Measurements from ENCODE around the gene PAM. TPM values are rescaled to one million over a fixed set of nuclear protein-coding genes. Genes with fewer than 3 reads are reported as not detected.

PAM gene
- total RNA-seq (2022) (60.3 and 64.3 TPM in 2 replicates), Bru-seq, nascent RNA (percentile 86 among the genes with signal in this experiment), BruChase-seq, experiment 1, labeled RNA remaining after a 6-hour chase (percentile 70 among the genes with signal in this experiment), BruChase-seq, experiment 2, labeled RNA remaining after a 2-hour chase (percentile 79 among the genes with signal in this experiment)
- long read RNA-seq, full-length matches to known transcripts: 4 of 103 reads
- long read RNA-seq, partial matches to known transcripts: 9 of 103 reads
- long read RNA-seq, other reads (novel, unspliced or antisense): 90 of 103 reads

- POLR2A ChIA-PET: interaction anchor here (0.7 to 5.3 kb wide), 20 partner anchors 8 to 752 kb away, joined by 3 to 43 read pairs (median 4); partner anchors contain the start of genes GIN1 and PPIP5K2
- H3K27ac Mint-ChIP-seq (ENCODE audit: low read depth, unreplicated experiment): peak within 1 kb of the TSS; percentile 88
- TF ChIP-seq, protein P1, sequence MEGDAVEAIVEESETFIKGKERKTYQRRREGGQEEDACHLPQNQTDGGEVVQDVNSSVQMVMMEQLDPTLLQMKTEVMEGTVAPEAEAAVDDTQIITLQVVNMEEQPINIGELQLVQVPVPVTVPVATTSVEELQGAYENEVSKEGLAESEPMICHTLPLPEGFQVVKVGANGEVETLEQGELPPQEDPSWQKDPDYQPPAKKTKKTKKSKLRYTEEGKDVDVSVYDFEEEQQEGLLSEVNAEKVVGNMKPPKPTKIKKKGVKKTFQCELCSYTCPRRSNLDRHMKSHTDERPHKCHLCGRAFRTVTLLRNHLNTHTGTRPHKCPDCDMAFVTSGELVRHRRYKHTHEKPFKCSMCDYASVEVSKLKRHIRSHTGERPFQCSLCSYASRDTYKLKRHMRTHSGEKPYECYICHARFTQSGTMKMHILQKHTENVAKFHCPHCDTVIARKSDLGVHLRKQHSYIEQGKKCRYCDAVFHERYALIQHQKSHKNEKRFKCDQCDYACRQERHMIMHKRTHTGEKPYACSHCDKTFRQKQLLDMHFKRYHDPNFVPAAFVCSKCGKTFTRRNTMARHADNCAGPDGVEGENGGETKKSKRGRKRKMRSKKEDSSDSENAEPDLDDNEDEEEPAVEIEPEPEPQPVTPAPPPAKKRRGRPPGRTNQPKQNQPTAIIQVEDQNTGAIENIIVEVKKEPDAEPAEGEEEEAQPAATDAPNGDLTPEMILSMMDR (IDR thresholded peaks at IDR 0.05; ENCODE audit: unreplicated experiment): no peak
- BruUV-seq (replicated peaks): no TSS peak
- CTCF ChIA-PET: interaction anchor here (1.6 to 5.2 kb wide), 3 partner anchors 9 to 73 kb away, joined by 9 to 24 read pairs (median 13); no protein-coding TSS in a partner anchor
- peak; percentile 75 for DNase-seq (ENCODE audit: unreplicated experiment)
- peaks cover 22% of the 10 kb centered on the region for H3K4me1 Mint-ChIP-seq (ENCODE audit: insufficient read depth, unreplicated experiment)
- no peaks in the 10 kb centered on the region for H3K27me3 Mint-ChIP-seq (ENCODE audit: insufficient read depth, unreplicated experiment)
- H3K4me3 Mint-ChIP-seq (ENCODE audit: unreplicated experiment): peak within 1 kb of the TSS; percentile 98
- no peaks in the 10 kb centered on the region for H3K36me3 Mint-ChIP-seq (ENCODE audit: insufficient read depth, unreplicated experiment)
- no peaks in the 10 kb centered on the region for H3K9me3 Mint-ChIP-seq (ENCODE audit: unreplicated experiment)
- intact Hi-C loops (cut with micrococcal nuclease): loop anchor here (1.0 kb wide), 1 partner anchor 74 kb away; no protein-coding TSS in a partner anchor
These were observed at the start of gene PAM for GRCh38 chr5:102754767-102755431. Gene PAM, plus strand, starts transcription at chr5:102755305. Its CDS starts 110,891 bp downstream, at chr5:102866196.

- Mint-ChIP-seq H3K36me3 (ENCODE audit: insufficient read depth, unreplicated experiment) (no peaks in the 10 kb centered on the region), H3K27ac (ENCODE audit: low read depth, unreplicated experiment) (no peak overlapping the region), H3K4me3 (ENCODE audit: unreplicated experiment) (no peak overlapping the region), H3K4me1 (ENCODE audit: insufficient read depth, unreplicated experiment) (peaks cover 15% of the 10 kb centered on the region), H3K27me3 (ENCODE audit: insufficient read depth, unreplicated experiment) (no peaks in the 10 kb centered on the region), H3K9me3 (ENCODE audit: unreplicated experiment) (peaks cover 8% of the 10 kb centered on the region)
- POLR2A ChIA-PET: no interaction called here
- DNase-seq (ENCODE audit: unreplicated experiment): peak; percentile 8
- BruUV-seq (replicated peaks): no TSS peak
- CTCF ChIA-PET: interaction anchor here (0.7 to 1.6 kb wide), 2 partner anchors 30 to 55 kb away, joined by 4 read pairs; no protein-coding TSS in a partner anchor
- intact Hi-C loops (cut with micrococcal nuclease): no loop called here
- TF ChIP-seq, protein P1 (IDR thresholded peaks at IDR 0.05; ENCODE audit: unreplicated experiment): no peak
These were observed 43.4 kb upstream of the PAM start for GRCh38 chr5:102711525-102712385.

- Mint-ChIP-seq H3K27me3 (ENCODE audit: insufficient read depth, unreplicated experiment) (no peaks in the 10 kb centered on the region), H3K9me3 (ENCODE audit: unreplicated experiment) (peaks cover 8% of the 10 kb centered on the region), H3K4me1 (ENCODE audit: insufficient read depth, unreplicated experiment) (peaks cover 17% of the 10 kb centered on the region), H3K27ac (ENCODE audit: low read depth, unreplicated experiment) (no peak overlapping the region), H3K4me3 (ENCODE audit: unreplicated experiment) (no peak overlapping the region), H3K36me3 (ENCODE audit: insufficient read depth, unreplicated experiment) (no peaks in the 10 kb centered on the region)
- ChIA-PET POLR2A (no interaction called here), CTCF (no interaction called here)
- no TSS peak for BruUV-seq (replicated peaks)
- no peak for DNase-seq (ENCODE audit: unreplicated experiment)
- TF ChIP-seq, protein P1 (IDR thresholded peaks at IDR 0.05; ENCODE audit: unreplicated experiment): no peak
- intact Hi-C loops (cut with micrococcal nuclease): no loop called here
These were observed 41.8 kb upstream of the PAM start for GRCh38 chr5:102713278-102713677.
